Right atrium auricular region (tissue), 2 donors: ENCODE results near the gene IKZF1. TPM values are rescaled to one million over a fixed set of nuclear protein-coding genes. Genes with fewer than 3 reads are reported as not detected.

Source experiments
- DNase-seq: peaks from one replicate; pipeline ENCODE4 v3.0.0-alpha.2; 2019; ENCODE audit warnings: low spot score
- H3K27ac ChIP-seq, 2 donors: fragments of 200-600 bp; sonication (generic); 1 replicate in 1 of 2; 2 replicates in 1 of 2; pipeline ENCODE4 v1.5.1; 2016 to 2019
- H3K27me3 ChIP-seq, 2 donors: fragments of 200-600 bp; sonication (generic); one replicate each; pipeline versions ENCODE4 v1.5.1 to v1.6.0; 2017 to 2019
- H3K36me3 ChIP-seq: fragments of 200-600 bp; sonication (generic); one replicate; pipeline ENCODE4 v1.5.1; 2016
- H3K4me1 ChIP-seq, 2 donors: fragments of 200-600 bp; sonication (generic); one replicate each; pipeline versions ENCODE4 v1.5.1 to v1.6.0; 2017 to 2019
- H3K4me3 ChIP-seq, 2 donors: fragments of 200-600 bp; sonication (generic); 1 replicate in 1 of 2; 2 replicates in 1 of 2; pipeline ENCODE4 v1.5.1; 2017 to 2019; ENCODE audit warnings: mild to moderate bottlenecking in 1 of 2, moderate library complexity in 1 of 2
- H3K9me3 ChIP-seq, 2 donors: fragments of 200-600 bp; sonication (generic); one replicate each; pipeline ENCODE4 v1.5.1; 2019
- total RNA-seq, 2 donors: library from RNA; depleted of rRNA; stranded (reverse); fragments of >200 nt; gene quantifications; one replicate each; pipeline ENCODE4 v1.1.0, GENCODE V29; 2016
- TF ChIP-seq, protein P1 (sequence below), 2 donors: fragments of 200-600 bp; sonication (generic); IDR thresholded peaks; one replicate each; pipeline ENCODE4 v1.5.1; 2019; ENCODE audit warnings: antibody characterized with exemption in 2 of 2

Gene IKZF1
- total RNA-seq, 2 donors from 2014 or later: 1.7 to 9.7 TPM

DNA sequence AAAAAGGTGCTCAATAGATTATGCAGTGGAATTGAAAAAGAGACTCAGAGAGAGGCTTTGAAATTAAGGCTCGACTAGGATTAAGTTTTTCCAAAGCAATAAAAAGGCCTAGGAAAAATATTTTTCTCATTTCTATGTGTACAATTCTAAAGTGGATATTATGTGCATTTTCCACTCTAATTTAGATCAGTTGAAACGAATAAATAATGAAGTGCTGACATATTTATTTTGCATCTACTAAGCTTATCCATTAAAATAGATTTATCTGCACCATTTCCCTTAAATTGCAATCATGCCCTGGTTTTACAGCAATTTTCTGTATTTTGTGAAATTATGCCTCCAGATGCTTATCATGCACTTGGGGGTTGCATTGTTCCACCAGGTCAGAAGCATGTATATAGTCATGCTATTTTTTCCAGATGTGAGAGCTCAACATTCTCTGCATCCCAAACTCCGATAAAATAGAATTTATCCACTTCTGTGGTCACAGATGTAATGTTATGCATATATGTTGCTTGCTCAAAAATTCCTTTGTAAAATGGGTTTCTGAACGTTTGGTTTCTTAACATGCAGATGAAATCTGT, 127.3 kb downstream of the IKZF1 start:
- Histone ChIP-seq H3K36me3 (no peaks in the 10 kb centered on the region), H3K9me3 (no peaks in the 10 kb centered on the region), H3K27ac (no peak overlapping the region), H3K27me3 (no peaks in the 10 kb centered on the region), H3K4me1 (no peaks in the 10 kb centered on the region), H3K4me3 (no peak overlapping the region)
- TF ChIP-seq, protein P1, sequence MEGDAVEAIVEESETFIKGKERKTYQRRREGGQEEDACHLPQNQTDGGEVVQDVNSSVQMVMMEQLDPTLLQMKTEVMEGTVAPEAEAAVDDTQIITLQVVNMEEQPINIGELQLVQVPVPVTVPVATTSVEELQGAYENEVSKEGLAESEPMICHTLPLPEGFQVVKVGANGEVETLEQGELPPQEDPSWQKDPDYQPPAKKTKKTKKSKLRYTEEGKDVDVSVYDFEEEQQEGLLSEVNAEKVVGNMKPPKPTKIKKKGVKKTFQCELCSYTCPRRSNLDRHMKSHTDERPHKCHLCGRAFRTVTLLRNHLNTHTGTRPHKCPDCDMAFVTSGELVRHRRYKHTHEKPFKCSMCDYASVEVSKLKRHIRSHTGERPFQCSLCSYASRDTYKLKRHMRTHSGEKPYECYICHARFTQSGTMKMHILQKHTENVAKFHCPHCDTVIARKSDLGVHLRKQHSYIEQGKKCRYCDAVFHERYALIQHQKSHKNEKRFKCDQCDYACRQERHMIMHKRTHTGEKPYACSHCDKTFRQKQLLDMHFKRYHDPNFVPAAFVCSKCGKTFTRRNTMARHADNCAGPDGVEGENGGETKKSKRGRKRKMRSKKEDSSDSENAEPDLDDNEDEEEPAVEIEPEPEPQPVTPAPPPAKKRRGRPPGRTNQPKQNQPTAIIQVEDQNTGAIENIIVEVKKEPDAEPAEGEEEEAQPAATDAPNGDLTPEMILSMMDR (IDR thresholded peaks at IDR 0.05): no peak
- no peak for DNase-seq

DNA sequence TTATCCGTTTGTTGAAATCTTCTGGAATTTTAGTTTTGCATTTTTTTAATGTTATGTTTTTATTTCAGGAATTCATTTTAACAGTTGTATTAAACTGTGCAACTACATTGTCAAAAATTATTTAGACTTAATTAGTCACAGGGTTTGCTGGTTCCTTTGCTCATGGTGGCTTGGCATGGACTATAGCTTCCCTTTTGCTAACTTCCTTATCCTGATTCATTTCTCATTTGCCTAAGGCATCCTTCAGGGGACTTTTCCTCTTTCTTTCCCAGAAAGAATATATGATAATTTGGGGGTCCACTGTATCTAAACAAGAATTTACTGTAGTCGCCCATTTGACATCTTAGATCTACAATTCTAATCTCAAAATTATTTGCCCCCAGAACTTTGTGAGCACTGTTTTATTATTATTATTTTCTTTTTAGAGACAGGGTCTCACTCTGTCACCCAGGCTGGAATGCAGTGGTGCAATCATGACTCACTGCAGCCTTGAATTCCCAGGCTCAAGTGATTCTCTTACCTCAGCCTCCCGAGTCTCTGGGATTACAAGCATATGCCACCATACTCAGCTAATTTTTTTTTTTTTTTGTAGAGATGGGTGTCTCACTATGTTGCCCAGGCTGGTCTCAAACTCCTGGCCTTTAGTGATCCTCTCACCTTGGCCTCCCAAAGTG, 131.8 kb downstream of the IKZF1 start:
- Histone ChIP-seq H3K27me3 (no peaks in the 10 kb centered on the region), H3K36me3 (peaks cover 5% of the 10 kb centered on the region), H3K9me3 (no peaks in the 10 kb centered on the region), H3K4me1 (no peaks in the 10 kb centered on the region), H3K27ac (no peak overlapping the region), H3K4me3 (no peak overlapping the region)
- TF ChIP-seq, protein P1 (IDR thresholded peaks at IDR 0.05): no peak
- no peak for DNase-seq

DNA sequence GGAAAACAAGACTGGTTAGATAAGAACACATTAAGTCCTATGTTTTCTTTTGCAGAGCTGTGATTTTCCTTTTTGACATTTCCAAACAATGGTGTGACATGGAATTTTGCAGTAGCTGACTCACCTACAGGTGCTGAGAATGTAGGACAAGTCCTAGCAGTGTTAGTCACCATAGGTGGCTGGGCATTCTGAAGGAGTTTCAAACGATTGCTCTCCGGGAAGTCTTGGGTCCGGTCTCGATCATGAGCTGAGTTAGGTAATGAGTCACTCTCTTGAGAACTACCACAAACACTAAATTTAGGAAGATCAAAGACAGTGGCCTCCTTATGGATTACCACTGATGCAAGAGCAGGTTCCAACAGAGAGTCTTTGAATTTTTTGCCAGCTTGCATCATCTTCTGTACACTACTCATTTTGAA, 142.0 kb downstream of the IKZF1 start:
- TF ChIP-seq, protein P1 (IDR thresholded peaks at IDR 0.05): no peak
- Histone ChIP-seq H3K27me3 (no peaks in the 10 kb centered on the region), H3K4me1 (peaks cover 0 to 14% of the 10 kb centered on the region in 2 donors), H3K9me3 (no peaks in the 10 kb centered on the region), H3K36me3 (peaks cover 5% of the 10 kb centered on the region), H3K27ac (no peak overlapping the region), H3K4me3 (no peak overlapping the region)
- DNase-seq: no peak

DNA sequence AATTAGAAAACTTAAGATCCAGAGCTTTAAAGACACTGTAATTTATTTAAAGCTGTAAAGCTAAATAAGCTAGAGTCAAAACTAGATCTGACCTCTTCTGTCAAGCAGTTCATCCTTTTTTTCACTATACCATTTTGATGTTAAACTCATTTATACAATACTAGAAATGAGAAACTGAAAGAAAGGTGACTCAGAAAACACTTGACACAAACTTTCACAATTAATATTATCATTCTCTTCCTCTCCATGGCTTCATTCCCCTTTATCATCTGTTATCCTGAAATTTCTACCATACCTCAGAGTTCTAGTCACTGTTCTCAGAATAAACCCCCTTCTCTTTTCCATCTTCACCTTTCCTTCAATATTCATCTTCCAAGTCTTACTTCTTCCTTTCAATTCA, 144.3 kb downstream of the IKZF1 start:
- Histone ChIP-seq H3K27me3 (no peaks in the 10 kb centered on the region), H3K27ac (no peak overlapping the region), H3K4me1 (peaks cover 0 to 14% of the 10 kb centered on the region in 2 donors), H3K9me3 (no peaks in the 10 kb centered on the region), H3K36me3 (peaks cover 5% of the 10 kb centered on the region), H3K4me3 (no peak overlapping the region)
- no peak for DNase-seq
- TF ChIP-seq, protein P1 (IDR thresholded peaks at IDR 0.05): no peak

DNA sequence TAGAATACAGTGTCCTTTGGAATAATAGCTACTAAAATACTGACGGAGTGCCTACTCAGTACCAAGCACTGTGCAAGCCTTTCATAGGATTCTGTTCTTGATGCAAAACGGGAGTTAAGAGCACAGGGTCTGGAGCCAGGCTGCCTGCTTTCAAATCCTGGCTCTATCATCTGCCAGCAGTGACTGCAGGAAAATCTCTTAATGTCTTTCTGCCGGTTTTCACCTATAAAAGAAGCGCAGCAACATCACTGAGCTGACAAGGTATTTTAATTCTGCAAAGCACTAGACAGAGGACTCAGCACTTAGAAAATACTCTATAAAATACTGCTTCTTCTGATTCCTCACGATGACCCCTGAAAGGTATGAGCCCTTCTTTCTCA, 145.0 kb downstream of the IKZF1 start:
- Histone ChIP-seq H3K9me3 (no peaks in the 10 kb centered on the region), H3K27ac (peak overlapping the region; percentile 72 to 83), H3K4me1 (peaks cover 0 to 14% of the 10 kb centered on the region in 2 donors), H3K27me3 (no peaks in the 10 kb centered on the region), H3K4me3 (peak overlapping the region; percentile 56 to 83), H3K36me3 (peaks cover 5% of the 10 kb centered on the region)
- no peak for DNase-seq
- TF ChIP-seq, protein P1 (IDR thresholded peaks at IDR 0.05): no peak
